ENCODE data around the gene TRIM14.

- TF ChIP-seq CTCF (IDR thresholded peaks at IDR 0.05) (no peak), ZFX (IDR thresholded peaks at IDR 0.05; ENCODE audit: borderline replicate concordance) (no peak)
These were observed 38.7 kb downstream of the TRIM14 start for GRCh38 chr9:98080326-98080725.

Measured in 22Rv1 (cell line).